Measurements from ENCODE around the gene PSMB7.

Gene PSMB7

DNA sequence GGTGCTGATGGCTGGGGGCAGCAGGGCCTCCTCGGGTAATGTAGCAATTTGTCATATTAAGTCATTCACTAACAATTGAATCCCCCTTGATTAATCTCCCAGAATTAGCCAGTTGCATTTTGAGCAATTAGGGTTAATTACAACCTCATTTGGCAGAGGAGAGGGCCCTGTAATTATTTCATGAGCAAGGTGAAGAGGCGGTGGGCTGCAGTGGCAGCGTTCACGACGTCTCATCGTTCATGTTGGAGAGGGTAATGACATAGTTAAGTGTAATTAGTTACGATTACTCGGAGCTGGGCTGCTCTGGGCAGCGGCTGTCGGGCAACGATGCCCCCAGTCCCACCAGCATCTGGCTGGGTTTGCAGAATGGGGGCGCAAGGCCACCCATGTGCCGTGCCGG is 111.5 kb downstream of the PSMB7 start:
- no peak for DNase-seq (ENCODE audit: low read depth in 2 of 2, low spot score in 1 of 2)

Measured in stimulated activated CD8-positive, alpha-beta memory T cell treated with anti-CD3 and anti-CD28 coated beads, Interleukin-4, amount 100 ng/mL, for 4 hours (primary cell).